ENCODE data around the gene COG5.

DNA sequence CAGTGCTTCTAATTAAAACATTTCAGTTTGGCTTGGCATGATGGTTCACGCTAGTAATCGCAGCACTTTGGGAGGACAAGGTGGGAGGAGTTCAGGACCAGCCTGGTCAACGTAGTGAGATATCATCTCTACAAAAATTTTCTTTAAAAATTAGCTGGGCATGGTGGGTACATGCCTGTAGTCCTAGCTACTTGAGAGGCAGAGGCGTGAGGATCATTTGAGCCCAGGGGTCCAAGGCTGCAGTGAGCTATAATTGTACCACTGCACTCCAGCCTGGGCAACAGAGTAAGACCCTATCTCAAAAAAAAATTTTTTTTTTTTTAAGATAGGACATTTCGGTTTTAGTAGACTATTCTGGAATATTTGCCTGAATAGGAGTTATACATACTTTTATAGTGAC is 382.5 kb downstream of the COG5 start:
- TF ChIP-seq CTCF (IDR thresholded peaks at IDR 0.05 in 8 of 11, conservative IDR thresholded peaks at IDR 0.05 in 3 of 11) (no peak), POLR2A (IDR thresholded peaks at IDR 0.05) (no peak), POLR2AphosphoS5 (IDR thresholded peaks at IDR 0.05) (no peak)
